GM23338 (cell line): ENCODE results near the gene GLI3.

Experiments
- CREB1 ChIP-seq: fragments of 250-450 bp; sonication (Bioruptor Pico); IDR thresholded peaks from 2 replicates; pipeline ENCODE4 v1.5.0; 2020; ENCODE audit warnings: low read depth, mild to moderate bottlenecking, moderate library complexity
- EZH2 ChIP-seq: fragments of 200-600 bp; sonication (generic); IDR thresholded peaks from one replicate; pipeline ENCODE4 v1.8.0; 2017; ENCODE audit warnings: antibody characterized with exemption, mild to moderate bottlenecking, low read depth; ENCODE audit not compliant: unreplicated experiment
- EZH2phosphoT487 ChIP-seq: fragments of 200-600 bp; sonication (generic); IDR thresholded peaks from one replicate; pipeline ENCODE4 v1.8.1; 2018; ENCODE audit warnings: antibody characterized with exemption; ENCODE audit not compliant: unreplicated experiment
- JUNB ChIP-seq: IDR thresholded peaks from one replicate; pipeline ENCODE4 v1.6.1; 2016; ENCODE audit warnings: antibody characterized with exemption; ENCODE audit not compliant: unreplicated experiment
- NANOG ChIP-seq: IDR thresholded peaks from 2 replicates; pipeline ENCODE4 v1.6.1; 2016; ENCODE audit warnings: antibody characterized with exemption, borderline replicate concordance
- POLR2AphosphoS5 ChIP-seq: IDR thresholded peaks from 2 replicates; pipeline ENCODE4 v1.6.1; 2016; ENCODE audit warnings: antibody characterized with exemption, low read depth
- STAT1 ChIP-seq: IDR thresholded peaks from one replicate; pipeline ENCODE4 v1.6.1; 2016; ENCODE audit warnings: antibody characterized with exemption; ENCODE audit not compliant: unreplicated experiment
- ZNF114 ChIP-seq: fragments of 250-450 bp; sonication (Bioruptor Pico); IDR thresholded peaks from 2 replicates; pipeline ENCODE4 v1.5.0; 2020; ENCODE audit warnings: mild to moderate bottlenecking, moderate library complexity
- ZNF331 ChIP-seq: fragments of 250-450 bp; sonication (Bioruptor Pico); IDR thresholded peaks from 2 replicates; pipeline ENCODE4 v1.5.0; 2020; ENCODE audit warnings: low read depth, mild to moderate bottlenecking, moderate library complexity
- TF ChIP-seq, protein P1 (sequence below), 2 experiments: fragments of 200-600 bp in 1 of 2; sonication (generic) in 1 of 2; conservative IDR thresholded peaks; 2 replicates each; pipeline versions ENCODE4 v1.5.1 to v1.6.1; 2016 to 2017; ENCODE audit warnings: antibody characterized with exemption in 2 of 2, low read depth in 2 of 2, mild to moderate bottlenecking in 2 of 2, moderate library complexity in 1 of 2
- TF ChIP-seq, protein P2 (sequence below): IDR thresholded peaks from one replicate; pipeline ENCODE4 v1.6.1; 2018; ENCODE audit warnings: antibody characterized with exemption; ENCODE audit not compliant: unreplicated experiment
- TF ChIP-seq, protein P3 (sequence below): IDR thresholded peaks from 2 replicates; pipeline ENCODE4 v1.6.1; 2016; ENCODE audit warnings: antibody characterized with exemption
- TF ChIP-seq, protein P4 (sequence below): fragments of 250-450 bp; sonication (Bioruptor Pico); IDR thresholded peaks from 2 replicates; pipeline ENCODE4 v1.5.0; 2020; ENCODE audit warnings: mild to moderate bottlenecking, moderate library complexity

DNA sequence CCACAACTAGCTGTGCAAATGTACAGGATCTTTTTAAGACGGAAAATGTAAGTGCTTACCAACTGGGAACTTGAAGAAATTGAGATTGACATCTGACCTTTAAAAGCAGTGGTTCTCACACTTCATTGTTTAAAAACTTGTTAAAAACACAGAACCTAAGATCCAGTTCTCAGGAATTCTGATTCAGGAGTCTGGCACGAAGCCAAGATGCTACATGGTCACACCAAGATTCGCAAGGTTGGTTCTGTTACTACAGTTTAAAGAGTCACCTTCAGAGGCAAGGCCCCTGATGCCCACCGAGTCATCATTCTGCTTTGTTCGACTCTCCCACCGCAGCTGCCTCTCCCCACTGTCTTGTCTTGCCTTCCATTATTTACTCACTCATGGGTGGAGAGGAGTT lies 113.3 kb downstream of the GLI3 start:
- TF ChIP-seq, protein P1, sequence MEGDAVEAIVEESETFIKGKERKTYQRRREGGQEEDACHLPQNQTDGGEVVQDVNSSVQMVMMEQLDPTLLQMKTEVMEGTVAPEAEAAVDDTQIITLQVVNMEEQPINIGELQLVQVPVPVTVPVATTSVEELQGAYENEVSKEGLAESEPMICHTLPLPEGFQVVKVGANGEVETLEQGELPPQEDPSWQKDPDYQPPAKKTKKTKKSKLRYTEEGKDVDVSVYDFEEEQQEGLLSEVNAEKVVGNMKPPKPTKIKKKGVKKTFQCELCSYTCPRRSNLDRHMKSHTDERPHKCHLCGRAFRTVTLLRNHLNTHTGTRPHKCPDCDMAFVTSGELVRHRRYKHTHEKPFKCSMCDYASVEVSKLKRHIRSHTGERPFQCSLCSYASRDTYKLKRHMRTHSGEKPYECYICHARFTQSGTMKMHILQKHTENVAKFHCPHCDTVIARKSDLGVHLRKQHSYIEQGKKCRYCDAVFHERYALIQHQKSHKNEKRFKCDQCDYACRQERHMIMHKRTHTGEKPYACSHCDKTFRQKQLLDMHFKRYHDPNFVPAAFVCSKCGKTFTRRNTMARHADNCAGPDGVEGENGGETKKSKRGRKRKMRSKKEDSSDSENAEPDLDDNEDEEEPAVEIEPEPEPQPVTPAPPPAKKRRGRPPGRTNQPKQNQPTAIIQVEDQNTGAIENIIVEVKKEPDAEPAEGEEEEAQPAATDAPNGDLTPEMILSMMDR (conservative IDR thresholded peaks at IDR 0.05; ENCODE audit: low read depth in 2 of 2) = no peak
- TF ChIP-seq POLR2AphosphoS5 = no peak
- TF ChIP-seq, protein P2, sequence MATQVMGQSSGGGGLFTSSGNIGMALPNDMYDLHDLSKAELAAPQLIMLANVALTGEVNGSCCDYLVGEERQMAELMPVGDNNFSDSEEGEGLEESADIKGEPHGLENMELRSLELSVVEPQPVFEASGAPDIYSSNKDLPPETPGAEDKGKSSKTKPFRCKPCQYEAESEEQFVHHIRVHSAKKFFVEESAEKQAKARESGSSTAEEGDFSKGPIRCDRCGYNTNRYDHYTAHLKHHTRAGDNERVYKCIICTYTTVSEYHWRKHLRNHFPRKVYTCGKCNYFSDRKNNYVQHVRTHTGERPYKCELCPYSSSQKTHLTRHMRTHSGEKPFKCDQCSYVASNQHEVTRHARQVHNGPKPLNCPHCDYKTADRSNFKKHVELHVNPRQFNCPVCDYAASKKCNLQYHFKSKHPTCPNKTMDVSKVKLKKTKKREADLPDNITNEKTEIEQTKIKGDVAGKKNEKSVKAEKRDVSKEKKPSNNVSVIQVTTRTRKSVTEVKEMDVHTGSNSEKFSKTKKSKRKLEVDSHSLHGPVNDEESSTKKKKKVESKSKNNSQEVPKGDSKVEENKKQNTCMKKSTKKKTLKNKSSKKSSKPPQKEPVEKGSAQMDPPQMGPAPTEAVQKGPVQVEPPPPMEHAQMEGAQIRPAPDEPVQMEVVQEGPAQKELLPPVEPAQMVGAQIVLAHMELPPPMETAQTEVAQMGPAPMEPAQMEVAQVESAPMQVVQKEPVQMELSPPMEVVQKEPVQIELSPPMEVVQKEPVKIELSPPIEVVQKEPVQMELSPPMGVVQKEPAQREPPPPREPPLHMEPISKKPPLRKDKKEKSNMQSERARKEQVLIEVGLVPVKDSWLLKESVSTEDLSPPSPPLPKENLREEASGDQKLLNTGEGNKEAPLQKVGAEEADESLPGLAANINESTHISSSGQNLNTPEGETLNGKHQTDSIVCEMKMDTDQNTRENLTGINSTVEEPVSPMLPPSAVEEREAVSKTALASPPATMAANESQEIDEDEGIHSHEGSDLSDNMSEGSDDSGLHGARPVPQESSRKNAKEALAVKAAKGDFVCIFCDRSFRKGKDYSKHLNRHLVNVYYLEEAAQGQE = no peak
- TF ChIP-seq EZH2 = no peak
- TF ChIP-seq CREB1 (CRISPR knock-in tag) = no peak
- TF ChIP-seq EZH2phosphoT487 = no peak
- no peak for TF ChIP-seq JUNB
- no peak for TF ChIP-seq ZNF331 (CRISPR knock-in tag)
- no peak for TF ChIP-seq ZNF114
- TF ChIP-seq, protein P3, sequence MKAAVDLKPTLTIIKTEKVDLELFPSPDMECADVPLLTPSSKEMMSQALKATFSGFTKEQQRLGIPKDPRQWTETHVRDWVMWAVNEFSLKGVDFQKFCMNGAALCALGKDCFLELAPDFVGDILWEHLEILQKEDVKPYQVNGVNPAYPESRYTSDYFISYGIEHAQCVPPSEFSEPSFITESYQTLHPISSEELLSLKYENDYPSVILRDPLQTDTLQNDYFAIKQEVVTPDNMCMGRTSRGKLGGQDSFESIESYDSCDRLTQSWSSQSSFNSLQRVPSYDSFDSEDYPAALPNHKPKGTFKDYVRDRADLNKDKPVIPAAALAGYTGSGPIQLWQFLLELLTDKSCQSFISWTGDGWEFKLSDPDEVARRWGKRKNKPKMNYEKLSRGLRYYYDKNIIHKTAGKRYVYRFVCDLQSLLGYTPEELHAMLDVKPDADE = no peak
- no peak for TF ChIP-seq STAT1
- no peak for TF ChIP-seq NANOG
- TF ChIP-seq, protein P4, sequence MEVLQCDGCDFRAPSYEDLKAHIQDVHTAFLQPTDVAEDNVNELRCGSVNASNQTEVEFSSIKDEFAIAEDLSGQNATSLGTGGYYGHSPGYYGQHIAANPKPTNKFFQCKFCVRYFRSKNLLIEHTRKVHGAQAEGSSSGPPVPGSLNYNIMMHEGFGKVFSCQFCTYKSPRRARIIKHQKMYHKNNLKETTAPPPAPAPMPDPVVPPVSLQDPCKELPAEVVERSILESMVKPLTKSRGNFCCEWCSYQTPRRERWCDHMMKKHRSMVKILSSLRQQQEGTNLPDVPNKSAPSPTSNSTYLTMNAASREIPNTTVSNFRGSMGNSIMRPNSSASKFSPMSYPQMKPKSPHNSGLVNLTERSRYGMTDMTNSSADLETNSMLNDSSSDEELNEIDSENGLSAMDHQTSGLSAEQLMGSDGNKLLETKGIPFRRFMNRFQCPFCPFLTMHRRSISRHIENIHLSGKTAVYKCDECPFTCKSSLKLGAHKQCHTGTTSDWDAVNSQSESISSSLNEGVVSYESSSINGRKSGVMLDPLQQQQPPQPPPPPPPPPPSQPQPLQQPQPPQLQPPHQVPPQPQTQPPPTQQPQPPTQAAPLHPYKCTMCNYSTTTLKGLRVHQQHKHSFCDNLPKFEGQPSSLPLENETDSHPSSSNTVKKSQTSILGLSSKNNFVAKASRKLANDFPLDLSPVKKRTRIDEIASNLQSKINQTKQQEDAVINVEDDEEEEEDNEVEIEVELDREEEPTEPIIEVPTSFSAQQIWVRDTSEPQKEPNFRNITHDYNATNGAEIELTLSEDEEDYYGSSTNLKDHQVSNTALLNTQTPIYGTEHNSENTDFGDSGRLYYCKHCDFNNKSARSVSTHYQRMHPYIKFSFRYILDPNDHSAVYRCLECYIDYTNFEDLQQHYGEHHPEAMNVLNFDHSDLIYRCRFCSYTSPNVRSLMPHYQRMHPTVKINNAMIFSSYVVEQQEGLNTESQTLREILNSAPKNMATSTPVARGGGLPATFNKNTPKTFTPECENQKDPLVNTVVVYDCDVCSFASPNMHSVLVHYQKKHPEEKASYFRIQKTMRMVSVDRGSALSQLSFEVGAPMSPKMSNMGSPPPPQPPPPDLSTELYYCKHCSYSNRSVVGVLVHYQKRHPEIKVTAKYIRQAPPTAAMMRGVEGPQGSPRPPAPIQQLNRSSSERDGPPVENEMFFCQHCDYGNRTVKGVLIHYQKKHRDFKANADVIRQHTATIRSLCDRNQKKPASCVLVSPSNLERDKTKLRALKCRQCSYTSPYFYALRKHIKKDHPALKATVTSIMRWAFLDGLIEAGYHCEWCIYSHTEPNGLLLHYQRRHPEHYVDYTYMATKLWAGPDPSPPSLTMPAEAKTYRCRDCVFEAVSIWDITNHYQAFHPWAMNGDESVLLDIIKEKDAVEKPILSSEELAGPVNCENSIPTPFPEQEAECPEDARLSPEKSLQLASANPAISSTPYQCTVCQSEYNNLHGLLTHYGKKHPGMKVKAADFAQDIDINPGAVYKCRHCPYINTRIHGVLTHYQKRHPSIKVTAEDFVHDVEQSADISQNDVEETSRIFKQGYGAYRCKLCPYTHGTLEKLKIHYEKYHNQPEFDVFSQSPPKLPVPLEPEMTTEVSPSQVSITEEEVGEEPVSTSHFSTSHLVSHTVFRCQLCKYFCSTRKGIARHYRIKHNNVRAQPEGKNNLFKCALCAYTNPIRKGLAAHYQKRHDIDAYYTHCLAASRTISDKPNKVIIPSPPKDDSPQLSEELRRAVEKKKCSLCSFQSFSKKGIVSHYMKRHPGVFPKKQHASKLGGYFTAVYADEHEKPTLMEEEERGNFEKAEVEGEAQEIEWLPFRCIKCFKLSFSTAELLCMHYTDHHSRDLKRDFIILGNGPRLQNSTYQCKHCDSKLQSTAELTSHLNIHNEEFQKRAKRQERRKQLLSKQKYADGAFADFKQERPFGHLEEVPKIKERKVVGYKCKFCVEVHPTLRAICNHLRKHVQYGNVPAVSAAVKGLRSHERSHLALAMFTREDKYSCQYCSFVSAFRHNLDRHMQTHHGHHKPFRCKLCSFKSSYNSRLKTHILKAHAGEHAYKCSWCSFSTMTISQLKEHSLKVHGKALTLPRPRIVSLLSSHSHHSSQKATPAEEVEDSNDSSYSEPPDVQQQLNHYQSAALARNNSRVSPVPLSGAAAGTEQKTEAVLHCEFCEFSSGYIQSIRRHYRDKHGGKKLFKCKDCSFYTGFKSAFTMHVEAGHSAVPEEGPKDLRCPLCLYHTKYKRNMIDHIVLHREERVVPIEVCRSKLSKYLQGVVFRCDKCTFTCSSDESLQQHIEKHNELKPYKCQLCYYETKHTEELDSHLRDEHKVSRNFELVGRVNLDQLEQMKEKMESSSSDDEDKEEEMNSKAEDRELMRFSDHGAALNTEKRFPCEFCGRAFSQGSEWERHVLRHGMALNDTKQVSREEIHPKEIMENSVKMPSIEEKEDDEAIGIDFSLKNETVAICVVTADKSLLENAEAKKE (CRISPR knock-in tag) = no peak
